NCI-H526 treated with DMSO at 0.1 percent for 48 hours (cell line): ENCODE data around the gene NUP50.

Source experiments
- DNase-seq: peaks from one replicate; lab custom pipeline; 2025; lab: John Stamatoyannopoulos, UW

NUP50 gene

GRCh38 chr22:45196308-45196707 is 32.6 kb downstream of the NUP50 start:
- no peak for DNase-seq

GRCh38 chr22:45196926-45197605 is 33.3 kb downstream of the NUP50 start:
- no peak for DNase-seq

GRCh38 chr22:45197606-45198462 is 34.1 kb downstream of the NUP50 start:
- DNase-seq = no peak

GRCh38 chr22:45198463-45198795 is 34.7 kb downstream of the NUP50 start:
- no peak for DNase-seq

GRCh38 chr22:45199723-45200122 is 36.0 kb downstream of the NUP50 start:
- no peak for DNase-seq

- no peak for DNase-seq
These were observed 36.5 kb downstream of the NUP50 start for GRCh38 chr22:45200230-45200629.

- no peak for DNase-seq
These were observed 37.3 kb downstream of the NUP50 start for GRCh38 chr22:45200860-45201511.

GRCh38 chr22:45201678-45202332 is 38.1 kb downstream of the NUP50 start:
- DNase-seq = no peak

GRCh38 chr22:45202333-45203149 is 38.8 kb downstream of the NUP50 start:
- no peak for DNase-seq

GRCh38 chr22:45203150-45203951 is 39.6 kb downstream of the NUP50 start:
- DNase-seq = no peak

- DNase-seq = no peak
These were observed 40.5 kb downstream of the NUP50 start for GRCh38 chr22:45204241-45204640.

GRCh38 chr22:45204819-45205218 is 41.1 kb downstream of the NUP50 start:
- DNase-seq = no peak

GRCh38 chr22:45205276-45205925 is 41.7 kb downstream of the NUP50 start:
- DNase-seq = no peak

GRCh38 chr22:45206233-45206632 is 42.5 kb downstream of the NUP50 start:
- no peak for DNase-seq

GRCh38 chr22:45207533-45207932 is 43.8 kb downstream of the NUP50 start:
- DNase-seq = no peak

GRCh38 chr22:45207981-45208664 is 44.4 kb downstream of the NUP50 start:
- no peak for DNase-seq

- no peak for DNase-seq
These were observed 44.9 kb downstream of the NUP50 start for GRCh38 chr22:45208696-45208992.

- DNase-seq = no peak
These were observed 45.5 kb downstream of the NUP50 start for GRCh38 chr22:45208993-45209838.

- DNase-seq = no peak
These were observed 46.4 kb downstream of the NUP50 start for GRCh38 chr22:45210174-45210573.
